PC-9 (cell line): Measurements from ENCODE around the gene MRPL18.

Experiments used
- CTCF ChIP-seq: fragments of 200-600 bp; sonication (generic); conservative IDR thresholded peaks from 2 replicates; pipeline ENCODE4 v1.6.1; 2017; ENCODE audit warnings: mixed run types, antibody characterized with exemption, mild to moderate bottlenecking, moderate library complexity
- EZH2 ChIP-seq: fragments of 200-600 bp; sonication (generic); IDR thresholded peaks from 2 replicates; pipeline ENCODE4 v1.8.0; 2017; ENCODE audit warnings: antibody characterized with exemption, low read depth

GRCh38 chr6:159742165-159742564 lies 48.1 kb upstream of the MRPL18 start:
- TF ChIP-seq CTCF = no peak
- TF ChIP-seq EZH2 = no peak
